Measurements from ENCODE around the gene FAM210B.
"Not testable (repeated sequence)": the region's sequence is repeated elsewhere in the genome, so short reads cannot be mapped to it uniquely, and the experiment has no call there.

The FAM210B gene

GRCh38 chr20:56400001-56400640 lies 41.3 kb downstream of the FAM210B start:
- FAIRE-seq (peak; percentile 69), DNase-seq (ENCODE audit: insufficient read length, low spot score) (no peak)
- TF ChIP-seq POLR2AphosphoS5 (IDR thresholded peaks at IDR 0.05; ENCODE audit: low read depth, low read length): no peak
- no peak for TF ChIP-seq POU2F2 (IDR thresholded peaks at IDR 0.05; ENCODE audit: low read depth, low read length)
- no peak for TF ChIP-seq POLR2A (IDR thresholded peaks at IDR 0.05; ENCODE audit: low read depth, low read length)
- no peak for TF ChIP-seq SPI1 (IDR thresholded peaks at IDR 0.05; ENCODE audit: low read depth, low read length)
- TF ChIP-seq PAX5 (IDR thresholded peaks at IDR 0.05; ENCODE audit: insufficient read depth, low read length, severe bottlenecking): no peak
- no peak for TF ChIP-seq TAF1 (IDR thresholded peaks at IDR 0.05; ENCODE audit: low read depth, low read length)

GRCh38 chr20:56403465-56403864 lies 44.7 kb downstream of the FAM210B start:
- TF ChIP-seq TAF1 (IDR thresholded peaks at IDR 0.05; ENCODE audit: low read depth, low read length): no peak
- TF ChIP-seq POLR2A (IDR thresholded peaks at IDR 0.05; ENCODE audit: low read depth, low read length): no peak
- no peak for TF ChIP-seq POU2F2 (IDR thresholded peaks at IDR 0.05; ENCODE audit: low read depth, low read length)
- no peak for DNase-seq (ENCODE audit: insufficient read length, low spot score)
- FAIRE-seq: no peak

DNA sequence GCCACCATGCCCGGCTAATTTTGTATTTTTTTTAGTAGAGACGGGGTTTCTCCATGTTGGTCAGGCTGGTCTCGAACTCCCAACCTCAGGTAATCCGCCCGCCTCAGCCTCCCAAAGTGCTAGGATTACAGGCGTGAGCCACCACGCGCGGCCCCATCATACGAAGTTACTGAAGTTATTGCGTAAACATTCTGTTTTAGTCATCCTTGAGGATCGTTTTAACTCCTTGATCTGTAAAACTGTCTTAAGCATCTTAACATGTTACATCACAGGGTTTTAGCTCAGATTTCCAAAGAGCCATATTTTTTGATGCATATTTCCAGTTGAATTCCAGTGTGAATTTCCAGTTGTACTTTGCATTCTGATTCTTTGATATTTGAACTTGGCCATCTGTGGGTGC lies 46.6 kb downstream of the FAM210B start:
- not testable (repeated sequence) for FAIRE-seq; DNase-seq (ENCODE audit: insufficient read length, low spot score)

DNA sequence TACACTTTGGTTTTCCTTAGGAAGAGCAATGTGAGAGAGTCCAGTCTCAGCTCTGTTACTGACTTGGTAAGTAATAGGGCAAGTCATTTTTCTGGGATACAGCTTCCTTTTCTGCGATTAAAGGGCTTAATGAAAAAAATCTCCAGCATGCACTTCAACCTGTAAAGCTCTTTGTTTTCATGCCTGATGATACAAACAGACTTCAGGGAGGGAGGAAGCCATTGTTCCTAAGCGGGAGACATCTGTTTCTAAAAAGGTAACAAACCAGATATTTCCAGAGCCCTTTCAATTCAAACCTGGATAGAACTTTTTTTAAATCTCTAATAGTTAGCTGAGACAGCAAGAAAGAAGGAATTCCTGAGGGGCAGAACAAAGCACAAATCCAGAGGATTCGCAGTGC lies 48.1 kb downstream of the FAM210B start:
- DNase-seq (ENCODE audit: insufficient read length, low spot score): no peak
- no peak for TF ChIP-seq TAF1 (IDR thresholded peaks at IDR 0.05; ENCODE audit: low read depth, low read length)
- no peak for TF ChIP-seq PAX5 (IDR thresholded peaks at IDR 0.05; ENCODE audit: insufficient read depth, low read length, severe bottlenecking)
- TF ChIP-seq POU2F2 (IDR thresholded peaks at IDR 0.05; ENCODE audit: low read depth, low read length): no peak
- no peak for TF ChIP-seq POLR2A (IDR thresholded peaks at IDR 0.05; ENCODE audit: low read depth, low read length)
- no peak for TF ChIP-seq SPI1 (IDR thresholded peaks at IDR 0.05; ENCODE audit: low read depth, low read length)
- no peak for TF ChIP-seq POLR2AphosphoS5 (IDR thresholded peaks at IDR 0.05; ENCODE audit: low read depth, low read length)
- FAIRE-seq: no peak

GRCh38 chr20:56409521-56409920 lies 50.7 kb downstream of the FAM210B start:
- TF ChIP-seq TAF1 (IDR thresholded peaks at IDR 0.05; ENCODE audit: low read depth, low read length) (no peak), POLR2AphosphoS5 (IDR thresholded peaks at IDR 0.05; ENCODE audit: low read depth, low read length) (no peak), PAX5 (IDR thresholded peaks at IDR 0.05; ENCODE audit: insufficient read depth, low read length, severe bottlenecking) (no peak), SPI1 (IDR thresholded peaks at IDR 0.05; ENCODE audit: low read depth, low read length) (no peak), POU2F2 (IDR thresholded peaks at IDR 0.05; ENCODE audit: low read depth, low read length) (no peak), POLR2A (IDR thresholded peaks at IDR 0.05; ENCODE audit: low read depth, low read length) (no peak)
- FAIRE-seq (no peak), DNase-seq (ENCODE audit: insufficient read length, low spot score) (no peak)

DNA sequence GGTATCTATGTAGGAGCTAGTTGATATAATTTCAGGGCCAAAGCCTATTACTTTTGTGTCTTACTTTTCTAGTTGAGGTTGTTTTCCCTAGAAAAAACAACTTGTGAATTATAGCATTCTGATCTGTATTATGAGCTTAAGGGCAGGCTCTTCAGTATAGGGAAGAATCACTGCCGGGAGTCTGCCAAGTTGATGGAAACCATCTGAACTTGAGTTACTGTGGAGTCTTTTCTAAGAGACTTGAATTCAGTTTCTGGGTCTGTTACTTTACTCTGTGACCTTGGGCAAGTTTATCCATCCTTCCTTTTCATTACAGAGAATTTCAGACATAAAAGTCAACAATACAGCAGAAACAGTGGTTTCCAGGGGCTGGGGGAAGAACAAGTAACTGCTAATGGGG lies 51.2 kb downstream of the FAM210B start:
- no peak for DNase-seq (ENCODE audit: insufficient read length, low spot score)
- no peak for FAIRE-seq
- no peak for TF ChIP-seq PAX5 (IDR thresholded peaks at IDR 0.05; ENCODE audit: insufficient read depth, low read length, severe bottlenecking)
- TF ChIP-seq SPI1 (IDR thresholded peaks at IDR 0.05; ENCODE audit: low read depth, low read length): no peak
- no peak for TF ChIP-seq POU2F2 (IDR thresholded peaks at IDR 0.05; ENCODE audit: low read depth, low read length)
- TF ChIP-seq TAF1 (IDR thresholded peaks at IDR 0.05; ENCODE audit: low read depth, low read length): no peak
- TF ChIP-seq POLR2A (IDR thresholded peaks at IDR 0.05; ENCODE audit: low read depth, low read length): no peak
- no peak for TF ChIP-seq POLR2AphosphoS5 (IDR thresholded peaks at IDR 0.05; ENCODE audit: low read depth, low read length)

DNA sequence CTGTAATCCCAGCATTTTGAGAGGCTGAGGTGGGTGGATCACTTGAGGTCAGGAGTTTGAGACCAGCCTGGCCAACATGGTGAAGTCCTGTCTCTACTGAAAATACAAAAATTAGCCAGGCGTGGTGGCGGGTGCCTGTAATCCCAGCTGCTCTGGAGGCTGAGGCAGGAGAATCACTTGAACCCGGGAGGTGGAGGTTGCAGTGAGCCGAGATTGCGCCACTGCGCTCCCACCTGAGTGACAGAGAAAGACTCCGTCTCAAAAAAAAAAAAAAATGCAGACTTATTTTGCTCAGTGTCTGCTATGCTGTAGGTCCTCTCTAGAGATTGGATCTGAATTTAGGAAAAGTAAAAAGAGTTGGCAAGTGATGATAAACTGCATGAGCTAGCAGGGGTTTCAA lies 52.5 kb downstream of the FAM210B start:
- DNase-seq (ENCODE audit: insufficient read length, low spot score); FAIRE-seq: not testable (repeated sequence)

DNA sequence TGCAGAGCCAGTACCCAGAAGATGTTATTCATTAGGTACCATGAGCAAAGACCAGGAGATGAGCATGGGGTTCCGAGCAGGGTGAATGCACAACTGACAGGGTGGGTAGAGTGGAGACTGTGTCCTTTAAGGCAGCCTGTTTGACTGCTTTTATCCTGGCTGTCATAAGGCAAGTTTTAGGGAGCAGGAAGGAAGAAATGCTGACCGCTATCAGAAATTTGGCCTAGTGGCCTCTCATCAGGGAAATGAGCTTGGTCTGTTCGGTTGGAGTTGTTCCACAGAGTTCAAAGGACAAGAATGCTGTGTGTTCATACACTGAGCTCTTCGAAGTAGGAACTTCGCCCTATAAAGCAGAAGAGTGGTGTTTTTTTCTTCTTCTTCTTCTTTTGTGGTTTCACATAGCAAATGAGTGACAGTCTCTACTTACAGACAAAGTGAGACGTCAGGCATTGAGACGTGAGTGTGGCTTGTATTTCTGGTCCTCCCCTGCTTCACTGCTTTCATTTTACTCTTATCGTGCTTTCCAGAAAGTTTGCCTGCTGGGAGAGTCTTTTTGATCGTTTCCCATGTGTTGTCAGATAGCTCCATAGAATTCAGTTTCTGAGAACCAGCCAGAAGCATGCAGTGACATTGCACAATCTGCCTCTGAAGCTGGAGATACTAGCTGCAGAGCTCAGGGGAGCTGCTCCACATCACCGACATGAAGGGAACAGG lies 53.1 kb downstream of the FAM210B start, which contains the start of gene CASS4:
Gene CASS4 (plus strand): TSS at position 502 of the 714 bp plus-strand sequence. CDS start 199 bp downstream, at position 701.
- DNase-seq (ENCODE audit: insufficient read length, low spot score): no peak
- TF ChIP-seq PAX5 (IDR thresholded peaks at IDR 0.05; ENCODE audit: insufficient read depth, low read length, severe bottlenecking) (no peak), POU2F2 (IDR thresholded peaks at IDR 0.05; ENCODE audit: low read depth, low read length) (no peak)
- FAIRE-seq: peak; percentile 80

- FAIRE-seq: peak; percentile 23
- TF ChIP-seq SPI1 (IDR thresholded peaks at IDR 0.05; ENCODE audit: low read depth, low read length) (no peak), TAF1 (IDR thresholded peaks at IDR 0.05; ENCODE audit: low read depth, low read length) (no peak), POLR2AphosphoS5 (IDR thresholded peaks at IDR 0.05; ENCODE audit: low read depth, low read length) (no peak), PAX5 (IDR thresholded peaks at IDR 0.05; ENCODE audit: insufficient read depth, low read length, severe bottlenecking) (no peak), POU2F2 (IDR thresholded peaks at IDR 0.05; ENCODE audit: low read depth, low read length) (no peak), POLR2A (IDR thresholded peaks at IDR 0.05; ENCODE audit: low read depth, low read length) (no peak)
Observed at GRCh38 chr20:56412473-56412790, 53.7 kb downstream of the FAM210B start.

DNA sequence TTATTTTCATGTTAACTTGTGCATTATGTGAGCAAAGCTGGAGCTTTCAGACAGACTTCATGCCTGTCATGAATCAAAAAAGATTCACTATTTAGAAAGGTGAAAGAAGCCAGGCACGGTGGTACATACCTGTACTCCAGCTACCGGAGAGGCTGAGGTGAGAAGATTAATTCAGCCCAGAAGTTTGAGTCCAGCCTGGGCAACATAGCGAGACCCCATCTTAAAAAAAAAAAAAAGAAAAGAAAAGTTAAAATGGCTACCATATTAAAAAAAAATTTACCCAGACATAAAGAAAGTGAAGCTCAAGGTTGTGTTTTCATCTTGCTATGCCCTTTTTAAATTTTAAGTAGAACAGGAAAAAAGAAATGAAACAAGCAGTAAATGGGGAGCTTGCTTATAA lies 54.2 kb downstream of the FAM210B start:
- DNase-seq (ENCODE audit: insufficient read length, low spot score) (no peak), FAIRE-seq (no peak)
- TF ChIP-seq POU2F2 (IDR thresholded peaks at IDR 0.05; ENCODE audit: low read depth, low read length): no peak
- no peak for TF ChIP-seq TAF1 (IDR thresholded peaks at IDR 0.05; ENCODE audit: low read depth, low read length)
- TF ChIP-seq POLR2AphosphoS5 (IDR thresholded peaks at IDR 0.05; ENCODE audit: low read depth, low read length): no peak
- no peak for TF ChIP-seq SPI1 (IDR thresholded peaks at IDR 0.05; ENCODE audit: low read depth, low read length)
- TF ChIP-seq PAX5 (IDR thresholded peaks at IDR 0.05; ENCODE audit: insufficient read depth, low read length, severe bottlenecking): no peak
- TF ChIP-seq POLR2A (IDR thresholded peaks at IDR 0.05; ENCODE audit: low read depth, low read length): no peak

More at GRCh38 chr20:56412473-56412790, 53.7 kb downstream of the FAM210B start:
- DNase-seq (ENCODE audit: insufficient read length, low spot score): no peak
